ENCODE measurements around the gene TBX15.

The TBX15 gene

DNA sequence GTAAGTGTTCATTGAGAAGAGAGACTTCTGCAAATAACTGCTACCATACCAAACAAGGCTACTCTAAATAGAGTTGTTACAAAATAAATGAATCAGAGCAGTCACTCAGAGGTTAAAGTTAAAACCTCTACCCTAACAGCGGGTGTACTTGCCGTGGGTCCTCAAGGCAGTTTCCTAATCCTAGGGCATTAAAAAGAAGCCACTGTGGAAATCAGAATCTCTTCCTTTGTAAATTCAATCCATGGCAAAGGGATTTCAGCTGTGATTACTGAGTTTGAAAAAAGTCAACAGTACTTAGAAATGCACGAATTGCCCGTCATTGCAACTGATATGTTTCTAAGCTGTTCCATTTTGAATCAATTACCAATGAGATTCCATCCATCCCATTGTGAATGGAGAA, 13.5 kb downstream of the TBX15 start:
- in situ Hi-C loops (cut with HindIII; ENCODE audit: low sequenced_read_pairs) = no loop called here
- TF ChIP-seq, protein P1, sequence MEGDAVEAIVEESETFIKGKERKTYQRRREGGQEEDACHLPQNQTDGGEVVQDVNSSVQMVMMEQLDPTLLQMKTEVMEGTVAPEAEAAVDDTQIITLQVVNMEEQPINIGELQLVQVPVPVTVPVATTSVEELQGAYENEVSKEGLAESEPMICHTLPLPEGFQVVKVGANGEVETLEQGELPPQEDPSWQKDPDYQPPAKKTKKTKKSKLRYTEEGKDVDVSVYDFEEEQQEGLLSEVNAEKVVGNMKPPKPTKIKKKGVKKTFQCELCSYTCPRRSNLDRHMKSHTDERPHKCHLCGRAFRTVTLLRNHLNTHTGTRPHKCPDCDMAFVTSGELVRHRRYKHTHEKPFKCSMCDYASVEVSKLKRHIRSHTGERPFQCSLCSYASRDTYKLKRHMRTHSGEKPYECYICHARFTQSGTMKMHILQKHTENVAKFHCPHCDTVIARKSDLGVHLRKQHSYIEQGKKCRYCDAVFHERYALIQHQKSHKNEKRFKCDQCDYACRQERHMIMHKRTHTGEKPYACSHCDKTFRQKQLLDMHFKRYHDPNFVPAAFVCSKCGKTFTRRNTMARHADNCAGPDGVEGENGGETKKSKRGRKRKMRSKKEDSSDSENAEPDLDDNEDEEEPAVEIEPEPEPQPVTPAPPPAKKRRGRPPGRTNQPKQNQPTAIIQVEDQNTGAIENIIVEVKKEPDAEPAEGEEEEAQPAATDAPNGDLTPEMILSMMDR (IDR thresholded peaks at IDR 0.05; ENCODE audit: low read depth, low read length) = no peak

DNA sequence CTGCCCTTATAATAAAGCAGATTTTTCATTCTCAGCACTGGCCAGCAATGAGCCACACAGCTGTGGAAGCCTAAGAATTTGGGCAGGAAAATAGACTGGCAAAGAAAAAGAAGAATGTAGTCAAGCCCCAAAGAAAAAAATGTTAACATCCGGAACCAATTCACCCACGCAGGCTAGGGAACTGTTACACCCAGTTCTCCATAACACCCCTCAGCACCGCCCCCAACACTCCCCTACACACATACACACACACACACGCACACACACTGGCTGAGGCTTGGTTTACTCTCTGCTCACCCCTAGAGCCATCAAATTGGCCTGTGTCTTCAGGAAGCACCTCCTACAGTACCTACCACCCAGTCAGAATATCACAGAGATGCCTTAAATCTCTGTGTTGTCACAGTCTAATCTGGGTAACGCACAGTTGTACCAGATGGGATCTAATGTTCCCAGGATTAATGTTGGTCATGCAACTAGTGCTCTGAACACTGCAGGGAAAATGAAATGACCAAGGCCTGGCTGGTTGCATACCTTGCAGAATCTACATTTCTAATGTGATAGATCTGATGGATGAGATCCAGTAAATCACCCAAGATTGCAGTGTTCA, 14.5 kb downstream of the TBX15 start:
- H3K4me3 ChIP-seq (ENCODE audit: low read depth, low read length) = no peak overlapping the region
- in situ Hi-C loops (cut with HindIII; ENCODE audit: low sequenced_read_pairs) = no loop called here
- no peak for DNase-seq (ENCODE audit: low read depth, low spot score)
- TF ChIP-seq, protein P1 (IDR thresholded peaks at IDR 0.05; ENCODE audit: low read depth, low read length) = no peak

More for the DNA sequence above, 13.5 kb downstream of the TBX15 start:
- H3K4me3 ChIP-seq (ENCODE audit: low read depth, low read length) = no peak overlapping the region
- DNase-seq (ENCODE audit: low read depth, low spot score) = no peak

DNA sequence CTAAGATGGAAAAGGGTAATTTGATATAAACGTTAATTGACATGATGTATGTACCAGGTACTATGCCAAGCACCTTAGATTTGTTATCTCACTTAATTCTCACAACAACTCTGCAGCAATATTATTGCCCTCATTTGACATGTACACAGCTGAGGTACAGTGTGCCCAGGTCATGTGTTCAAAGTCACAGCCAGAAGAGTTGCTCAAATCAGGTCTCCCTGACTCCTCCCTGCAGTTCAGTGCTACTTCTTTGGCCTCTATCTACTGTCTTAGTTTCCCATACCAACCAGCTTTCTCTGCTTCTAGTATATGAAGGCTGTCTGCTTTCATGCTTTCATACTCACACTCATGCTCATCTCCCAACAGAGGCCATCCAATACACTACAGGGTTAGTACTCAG, 15.1 kb downstream of the TBX15 start:
- TF ChIP-seq, protein P1 (IDR thresholded peaks at IDR 0.05; ENCODE audit: low read depth, low read length) = no peak
- in situ Hi-C loops (cut with HindIII; ENCODE audit: low sequenced_read_pairs) = no loop called here
- no peak overlapping the region for H3K4me3 ChIP-seq (ENCODE audit: low read depth, low read length)
- DNase-seq (ENCODE audit: low read depth, low spot score) = no peak

DNA sequence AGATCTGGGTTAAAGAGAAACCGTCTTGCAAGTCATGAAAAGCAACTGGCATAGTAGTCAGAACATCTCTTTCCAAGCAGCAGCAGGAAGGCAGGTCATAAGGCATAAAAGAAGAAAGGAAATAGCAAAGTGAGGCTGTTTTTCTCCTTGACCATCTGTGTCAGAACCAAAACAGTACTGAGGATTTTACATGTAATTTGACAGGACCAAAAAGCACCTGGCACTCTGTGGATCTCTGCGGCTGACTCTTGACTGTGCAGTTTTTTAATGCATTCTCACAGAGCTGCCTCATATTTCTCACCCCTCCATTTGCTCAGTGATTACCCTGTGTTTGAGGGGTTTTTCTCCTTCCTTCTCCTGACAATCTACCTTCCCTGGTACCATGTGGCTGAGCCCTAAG, 17.7 kb downstream of the TBX15 start:
- in situ Hi-C loops (cut with HindIII; ENCODE audit: low sequenced_read_pairs) = no loop called here
- TF ChIP-seq, protein P1 (IDR thresholded peaks at IDR 0.05; ENCODE audit: low read depth, low read length) = no peak
- no peak for DNase-seq (ENCODE audit: low read depth, low spot score)
- no peak overlapping the region for H3K4me3 ChIP-seq (ENCODE audit: low read depth, low read length)

DNA sequence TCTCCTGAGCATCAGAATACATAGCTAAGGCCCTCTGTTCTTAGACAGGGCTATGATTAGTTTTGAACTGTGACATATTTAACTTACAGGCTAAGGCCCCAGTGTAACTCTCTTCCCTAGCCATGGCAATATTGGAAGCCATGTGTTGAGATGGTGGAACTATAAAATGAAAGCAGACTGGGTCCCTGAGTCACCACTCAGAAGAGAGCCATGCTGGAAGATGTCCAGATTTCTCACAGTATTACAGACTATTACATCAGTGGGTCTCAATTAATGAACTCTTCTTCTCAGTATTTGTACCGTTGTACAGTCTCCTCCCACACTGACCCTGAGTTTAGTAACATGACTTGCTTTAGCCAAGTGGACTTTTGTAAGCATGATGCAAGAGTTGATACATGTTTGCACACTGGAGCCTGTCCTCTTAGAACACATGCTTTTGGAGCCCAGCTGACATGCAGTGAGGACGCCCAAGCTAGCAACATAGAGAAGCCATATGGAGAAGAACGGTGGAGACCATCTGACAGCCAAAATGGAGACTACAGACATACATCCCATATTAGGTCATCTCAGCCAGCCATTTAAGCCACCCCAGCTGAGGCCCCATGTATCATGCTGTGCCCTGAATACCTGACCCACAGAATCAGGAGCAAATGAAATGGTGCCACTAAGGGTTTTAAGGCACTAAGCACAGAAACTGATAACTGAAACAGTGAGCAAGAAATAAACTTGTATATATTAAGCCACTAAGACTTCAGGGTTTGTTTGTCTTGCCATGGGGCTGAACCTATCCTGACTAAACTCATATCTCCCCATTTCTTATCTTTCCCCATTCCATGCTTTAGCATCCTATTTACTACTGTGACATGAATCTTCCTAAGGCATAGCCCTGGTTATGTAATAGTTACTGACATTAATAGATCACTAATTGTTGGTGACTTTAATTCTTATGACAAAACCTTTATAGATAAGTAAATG, 24.4 kb downstream of the TBX15 start:
- in situ Hi-C loops (cut with HindIII; ENCODE audit: low sequenced_read_pairs) = no loop called here

DNA sequence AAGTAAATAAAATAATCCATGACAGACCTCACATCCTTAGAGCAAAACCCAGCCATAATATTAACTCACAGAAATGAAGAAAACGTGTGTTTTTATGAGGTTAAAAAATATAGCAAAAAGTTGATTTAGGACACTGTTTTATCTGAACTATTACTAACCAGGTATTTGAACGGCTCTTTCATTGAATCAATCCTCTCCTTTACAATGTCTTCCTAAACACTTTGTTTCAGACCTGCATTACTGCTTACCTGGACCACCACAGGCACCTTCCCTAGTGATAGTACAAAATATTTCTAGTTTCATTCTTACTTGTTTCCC, 25.0 kb downstream of the TBX15 start:
- TF ChIP-seq, protein P1 (IDR thresholded peaks at IDR 0.05; ENCODE audit: low read depth, low read length) = no peak
- DNase-seq (ENCODE audit: low read depth, low spot score) = no peak
- in situ Hi-C loops (cut with HindIII; ENCODE audit: low sequenced_read_pairs) = no loop called here
- no peak overlapping the region for H3K4me3 ChIP-seq (ENCODE audit: low read depth, low read length)

More for the DNA sequence above, 24.4 kb downstream of the TBX15 start:
- H3K4me3 ChIP-seq (ENCODE audit: low read depth, low read length) = no peak overlapping the region
- DNase-seq (ENCODE audit: low read depth, low spot score) = peak; percentile 90
- TF ChIP-seq, protein P1 (IDR thresholded peaks at IDR 0.05; ENCODE audit: low read depth, low read length) = no peak

All from astrocyte of the spinal cord (primary cell).